Stimulated activated naive B cell treated with anti-CD40 and anti-IgM and Interleukin-4, amounts not matched to agents 10 μg/mL and 1 μg/mL and 100 μg/mL, for 72 hours (primary cell): ENCODE data around the gene NR2F2.

ENCODE experiments used
- ATAC-seq, 2 donors: fragments of 150-1000 bp; cut with Tn5 transposase; replicated peaks; 2 replicates each; pipeline ENCODE4 v1.10.0; 2021; ENCODE audit warnings: moderate library complexity in 1 of 2
- DNase-seq: peaks from one replicate; pipeline ENCODE4 v3.0.0; 2021
- H3K27ac Mint-ChIP-seq: one replicate; pipeline ENCODE4 v1.8.0; 2022; ENCODE audit warnings: mild to moderate bottlenecking, mixed read lengths
- H3K27me3 Mint-ChIP-seq, 2 donors: one replicate each; pipeline ENCODE4 v1.8.0; 2022; ENCODE audit warnings: mixed read lengths in 2 of 2
- H3K36me3 Mint-ChIP-seq, 2 donors: one replicate each; pipeline ENCODE4 v1.8.0; 2022; ENCODE audit warnings: mixed read lengths in 2 of 2, mild to moderate bottlenecking in 1 of 2
- H3K4me1 Mint-ChIP-seq, 2 donors: one replicate each; pipeline ENCODE4 v1.8.0; 2022; ENCODE audit warnings: mixed read lengths in 2 of 2, mild to moderate bottlenecking in 1 of 2
- H3K4me3 Mint-ChIP-seq, 2 donors: one replicate each; pipeline ENCODE4 v1.8.0; 2022; ENCODE audit warnings: mild to moderate bottlenecking in 2 of 2, mixed read lengths in 2 of 2, moderate library complexity in 1 of 2
- H3K9me3 Mint-ChIP-seq, 2 donors: one replicate each; pipeline ENCODE4 v1.8.0; 2022; ENCODE audit warnings: mixed read lengths in 2 of 2, mild to moderate bottlenecking in 1 of 2

Gene NR2F2

GRCh38 chr15:96348112-96349027, 17.9 kb downstream of the NR2F2 start:
- H3K27ac Mint-ChIP-seq = no peak overlapping the region
- peaks cover under 1 to 5% of the 10 kb centered on the region in 2 donors for H3K36me3 Mint-ChIP-seq
- H3K9me3 Mint-ChIP-seq = peaks cover 0 to 2% of the 10 kb centered on the region in 2 donors
- H3K4me1 Mint-ChIP-seq = peaks cover 2 to 14% of the 10 kb centered on the region in 2 donors
- ATAC-seq (no peak), DNase-seq (no peak)
- H3K4me3 Mint-ChIP-seq = no peak overlapping the region
- peaks cover 93 to 98% of the 10 kb centered on the region in 2 donors for H3K27me3 Mint-ChIP-seq

- Mint-ChIP-seq H3K4me3 (no peak overlapping the region), H3K27ac (no peak overlapping the region), H3K36me3 (peaks cover 2 to 5% of the 10 kb centered on the region in 2 donors), H3K4me1 (peaks cover 2 to 14% of the 10 kb centered on the region in 2 donors), H3K9me3 (peaks cover 0 to 2% of the 10 kb centered on the region in 2 donors), H3K27me3 (peaks cover 88 to 96% of the 10 kb centered on the region in 2 donors)
- no peak for DNase-seq
- no peak for ATAC-seq
Observed at GRCh38 chr15:96349034-96349856, 18.7 kb downstream of the NR2F2 start.

- peaks cover 79 to 88% of the 10 kb centered on the region in 2 donors for H3K27me3 Mint-ChIP-seq
- peaks cover 2 to 5% of the 10 kb centered on the region in 2 donors for H3K36me3 Mint-ChIP-seq
- peaks cover 2 to 14% of the 10 kb centered on the region in 2 donors for H3K4me1 Mint-ChIP-seq
- no peak for DNase-seq
- no peak overlapping the region for H3K4me3 Mint-ChIP-seq
- peaks cover 0 to 2% of the 10 kb centered on the region in 2 donors for H3K9me3 Mint-ChIP-seq
- ATAC-seq = no peak
- no peak overlapping the region for H3K27ac Mint-ChIP-seq
Observed at GRCh38 chr15:96349857-96350720, 19.6 kb downstream of the NR2F2 start.

- H3K27ac Mint-ChIP-seq = peak overlapping the region; percentile 67
Observed at GRCh38 chr15:96350934-96351724, 20.6 kb downstream of the NR2F2 start.

GRCh38 chr15:96351761-96352603, 21.5 kb downstream of the NR2F2 start:
- Mint-ChIP-seq H3K36me3 (peaks cover 0 to 2% of the 10 kb centered on the region in 2 donors), H3K9me3 (no peaks in the 10 kb centered on the region), H3K27ac (no peak overlapping the region), H3K4me3 (no peak overlapping the region), H3K4me1 (peaks cover 6 to 7% of the 10 kb centered on the region in 2 donors), H3K27me3 (peaks cover 60 to 69% of the 10 kb centered on the region in 2 donors)
- no peak for ATAC-seq
- no peak for DNase-seq

More at GRCh38 chr15:96350934-96351724, 20.6 kb downstream of the NR2F2 start:
- no peak for DNase-seq
- H3K4me1 Mint-ChIP-seq = peaks cover 0 to 8% of the 10 kb centered on the region in 2 donors
- H3K36me3 Mint-ChIP-seq = peaks cover 0 to 2% of the 10 kb centered on the region in 2 donors
- H3K9me3 Mint-ChIP-seq = no peaks in the 10 kb centered on the region
- ATAC-seq = no peak
- peaks cover 69 to 77% of the 10 kb centered on the region in 2 donors for H3K27me3 Mint-ChIP-seq
- H3K4me3 Mint-ChIP-seq = no peak overlapping the region

- H3K4me3 Mint-ChIP-seq = no peak overlapping the region
- no peaks in the 10 kb centered on the region for H3K9me3 Mint-ChIP-seq
- peaks cover 0 to 9% of the 10 kb centered on the region in 2 donors for H3K4me1 Mint-ChIP-seq
- H3K27me3 Mint-ChIP-seq = peaks cover 59 to 60% of the 10 kb centered on the region in 2 donors
- H3K36me3 Mint-ChIP-seq = peaks cover 0 to 2% of the 10 kb centered on the region in 2 donors
- DNase-seq (no peak), ATAC-seq (no peak)
- H3K27ac Mint-ChIP-seq = peak overlapping the region; percentile 47
Observed at GRCh38 chr15:96352604-96353405, 22.3 kb downstream of the NR2F2 start.

GRCh38 chr15:96353416-96353929, 23.0 kb downstream of the NR2F2 start:
- no peaks in the 10 kb centered on the region for H3K9me3 Mint-ChIP-seq
- H3K27ac Mint-ChIP-seq = peak overlapping the region; percentile 68
- ATAC-seq (no peak), DNase-seq (no peak)
- peaks cover 54 to 58% of the 10 kb centered on the region in 2 donors for H3K27me3 Mint-ChIP-seq
- peak overlapping the region in 1 of 2 donors; percentile 20 for H3K4me3 Mint-ChIP-seq
- peaks cover 0 to 2% of the 10 kb centered on the region in 2 donors for H3K36me3 Mint-ChIP-seq
- peaks cover 0 to 14% of the 10 kb centered on the region in 2 donors for H3K4me1 Mint-ChIP-seq

- H3K27me3 Mint-ChIP-seq = peaks cover 47 to 58% of the 10 kb centered on the region in 2 donors
- no peaks in the 10 kb centered on the region for H3K9me3 Mint-ChIP-seq
- H3K27ac Mint-ChIP-seq = no peak overlapping the region
- no peak overlapping the region for H3K4me3 Mint-ChIP-seq
- peaks cover 0 to 2% of the 10 kb centered on the region in 2 donors for H3K36me3 Mint-ChIP-seq
- H3K4me1 Mint-ChIP-seq = peaks cover 0 to 14% of the 10 kb centered on the region in 2 donors
- DNase-seq (no peak), ATAC-seq (no peak)
Observed at GRCh38 chr15:96353930-96354730, 23.6 kb downstream of the NR2F2 start.

- no peak overlapping the region for H3K4me3 Mint-ChIP-seq
- H3K4me1 Mint-ChIP-seq = peaks cover 0 to 14% of the 10 kb centered on the region in 2 donors
- peaks cover 39 to 55% of the 10 kb centered on the region in 2 donors for H3K27me3 Mint-ChIP-seq
- ATAC-seq (no peak), DNase-seq (no peak)
- peaks cover 0 to 2% of the 10 kb centered on the region in 2 donors for H3K36me3 Mint-ChIP-seq
- H3K9me3 Mint-ChIP-seq = no peaks in the 10 kb centered on the region
- no peak overlapping the region for H3K27ac Mint-ChIP-seq
Observed at GRCh38 chr15:96354731-96355567, 24.4 kb downstream of the NR2F2 start.

- no peak for ATAC-seq
- H3K36me3 Mint-ChIP-seq = peaks cover 0 to 2% of the 10 kb centered on the region in 2 donors
- peaks cover 39 to 51% of the 10 kb centered on the region in 2 donors for H3K27me3 Mint-ChIP-seq
- peaks cover 0 to 14% of the 10 kb centered on the region in 2 donors for H3K4me1 Mint-ChIP-seq
- no peak overlapping the region for H3K4me3 Mint-ChIP-seq
- no peak for DNase-seq
- no peaks in the 10 kb centered on the region for H3K9me3 Mint-ChIP-seq
- no peak overlapping the region for H3K27ac Mint-ChIP-seq
Observed at GRCh38 chr15:96355568-96356187, 25.2 kb downstream of the NR2F2 start.
